ENCODE data around the gene ADGRL1.

ADGRL1 gene

DNA sequence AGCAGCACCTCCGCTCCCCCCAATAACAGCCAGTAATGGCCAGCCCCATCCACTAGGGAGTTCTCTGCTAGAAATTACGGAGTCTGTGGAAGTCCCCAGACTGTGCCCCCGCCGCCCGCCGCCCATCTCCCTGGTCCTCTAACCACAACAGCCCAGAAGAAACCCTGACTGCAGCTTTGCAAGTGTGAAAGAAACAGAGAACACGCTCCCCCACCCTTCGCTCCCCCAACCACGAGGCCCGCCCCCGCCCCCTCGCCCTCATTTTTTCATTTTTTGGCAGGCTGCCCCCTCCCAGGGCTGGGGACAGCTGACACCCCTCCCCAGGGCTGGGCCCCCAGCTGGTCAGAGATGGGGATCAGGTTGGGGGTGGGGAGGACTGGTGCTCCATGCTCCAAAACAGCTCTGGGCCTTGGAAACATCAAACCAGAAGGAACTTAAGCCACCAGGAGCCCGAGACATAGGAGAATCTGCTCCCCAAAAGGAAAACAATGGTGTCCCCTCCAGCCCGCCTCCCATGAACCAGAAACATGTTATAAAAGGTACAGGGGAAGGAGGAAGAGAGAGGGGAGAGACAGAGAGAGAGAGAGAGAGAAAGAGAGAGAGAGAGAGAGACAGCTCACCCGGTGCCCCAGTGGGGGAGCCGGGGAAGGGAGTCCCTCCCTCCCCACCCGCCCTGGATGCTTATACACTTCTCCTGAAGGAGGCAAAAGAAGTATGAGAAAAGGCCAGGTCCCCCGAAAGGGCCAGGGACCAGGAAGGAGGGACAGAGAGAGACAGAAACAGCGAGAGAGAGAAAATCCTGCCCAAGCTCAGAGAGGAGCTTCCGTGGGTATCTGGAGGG, 39.8 kb downstream of the ADGRL1 start:
- peaks cover 29% of the 10 kb centered on the region for H3K36me3 Mint-ChIP-seq (ENCODE audit: low read depth)
- H3K9me3 Mint-ChIP-seq: no peaks in the 10 kb centered on the region
- H3K4me1 Mint-ChIP-seq: peaks cover 45% of the 10 kb centered on the region
- H3K4me3 Mint-ChIP-seq: peak overlapping the region; percentile 42
- TF ChIP-seq, protein P1, sequence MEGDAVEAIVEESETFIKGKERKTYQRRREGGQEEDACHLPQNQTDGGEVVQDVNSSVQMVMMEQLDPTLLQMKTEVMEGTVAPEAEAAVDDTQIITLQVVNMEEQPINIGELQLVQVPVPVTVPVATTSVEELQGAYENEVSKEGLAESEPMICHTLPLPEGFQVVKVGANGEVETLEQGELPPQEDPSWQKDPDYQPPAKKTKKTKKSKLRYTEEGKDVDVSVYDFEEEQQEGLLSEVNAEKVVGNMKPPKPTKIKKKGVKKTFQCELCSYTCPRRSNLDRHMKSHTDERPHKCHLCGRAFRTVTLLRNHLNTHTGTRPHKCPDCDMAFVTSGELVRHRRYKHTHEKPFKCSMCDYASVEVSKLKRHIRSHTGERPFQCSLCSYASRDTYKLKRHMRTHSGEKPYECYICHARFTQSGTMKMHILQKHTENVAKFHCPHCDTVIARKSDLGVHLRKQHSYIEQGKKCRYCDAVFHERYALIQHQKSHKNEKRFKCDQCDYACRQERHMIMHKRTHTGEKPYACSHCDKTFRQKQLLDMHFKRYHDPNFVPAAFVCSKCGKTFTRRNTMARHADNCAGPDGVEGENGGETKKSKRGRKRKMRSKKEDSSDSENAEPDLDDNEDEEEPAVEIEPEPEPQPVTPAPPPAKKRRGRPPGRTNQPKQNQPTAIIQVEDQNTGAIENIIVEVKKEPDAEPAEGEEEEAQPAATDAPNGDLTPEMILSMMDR (IDR thresholded peaks at IDR 0.05): no peak
- H3K27me3 Mint-ChIP-seq (ENCODE audit: low read depth, poor library complexity): peaks cover 5% of the 10 kb centered on the region
- H3K27ac Mint-ChIP-seq: peak overlapping the region; percentile 90
- DNase-seq: no peak

DNA sequence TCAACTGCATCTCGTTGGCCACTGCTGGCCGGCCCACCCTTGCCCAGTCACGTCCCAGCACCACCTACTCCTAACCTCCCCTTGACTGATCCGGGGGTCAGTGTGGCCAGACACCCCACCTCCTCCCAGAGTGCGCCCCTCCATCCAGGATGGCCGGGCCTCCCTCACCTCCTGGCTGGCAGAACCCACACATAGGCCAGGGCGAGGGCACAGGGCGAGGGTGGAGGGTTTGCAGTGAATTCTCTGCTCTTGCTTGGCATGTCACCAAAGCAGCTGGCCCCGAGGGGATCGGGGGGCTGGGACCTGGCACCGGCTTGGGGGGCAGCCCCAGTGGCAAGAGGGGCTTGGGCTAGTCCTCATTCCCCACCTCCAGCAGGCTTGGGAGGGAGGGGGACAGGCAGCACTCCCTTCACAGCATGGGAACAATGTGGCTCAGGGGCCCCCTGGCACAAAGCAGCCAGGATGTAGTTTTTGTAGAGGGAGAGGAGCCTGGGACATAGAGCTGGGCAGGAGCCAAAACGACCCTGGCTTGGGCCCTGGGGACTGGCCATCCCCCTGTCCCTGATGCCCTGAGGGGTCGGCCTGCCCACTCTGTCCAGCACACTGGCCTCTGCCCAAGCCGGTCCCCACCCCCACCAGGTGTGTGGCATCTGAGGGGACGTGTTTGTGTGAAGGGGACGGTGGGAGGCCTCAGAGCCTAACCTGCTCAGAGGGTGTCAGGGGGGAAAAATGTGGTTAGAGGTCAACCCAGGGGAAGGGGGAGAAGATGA, 41.1 kb downstream of the ADGRL1 start:
- H3K9me3 Mint-ChIP-seq: no peaks in the 10 kb centered on the region
- peaks cover 45% of the 10 kb centered on the region for H3K4me1 Mint-ChIP-seq
- no peak for DNase-seq
- peaks cover 5% of the 10 kb centered on the region for H3K27me3 Mint-ChIP-seq (ENCODE audit: low read depth, poor library complexity)
- H3K27ac Mint-ChIP-seq: no peak overlapping the region
- H3K36me3 Mint-ChIP-seq (ENCODE audit: low read depth): peaks cover 16% of the 10 kb centered on the region
- TF ChIP-seq, protein P1 (IDR thresholded peaks at IDR 0.05): no peak
- H3K4me3 Mint-ChIP-seq: no peak overlapping the region

DNA sequence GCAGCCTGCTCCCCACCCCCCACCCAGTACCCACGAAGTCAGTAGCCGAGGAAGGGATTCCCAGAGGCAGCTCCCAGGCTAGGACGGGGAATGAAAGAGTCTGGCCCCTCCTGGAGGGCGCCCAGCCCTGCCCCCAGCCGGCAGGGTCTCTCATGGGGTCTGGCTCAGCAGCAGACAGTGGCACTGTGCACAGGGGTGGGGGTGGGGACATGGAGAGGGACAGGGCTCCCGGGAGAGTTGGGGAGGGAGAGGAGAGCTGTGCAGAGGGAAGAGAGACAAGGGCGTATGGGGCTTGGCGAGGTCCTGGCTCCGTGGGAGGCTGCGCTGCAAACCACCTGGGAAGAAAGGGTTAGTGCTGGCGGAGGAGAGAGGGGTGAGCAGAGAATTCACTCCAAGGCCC, 41.9 kb downstream of the ADGRL1 start:
- Mint-ChIP-seq H3K4me1 (peaks cover 41% of the 10 kb centered on the region), H3K4me3 (peak overlapping the region; percentile 18), H3K9me3 (no peaks in the 10 kb centered on the region), H3K36me3 (ENCODE audit: low read depth) (peaks cover 9% of the 10 kb centered on the region), H3K27ac (peak overlapping the region; percentile 68), H3K27me3 (ENCODE audit: low read depth, poor library complexity) (peaks cover 1% of the 10 kb centered on the region)
- TF ChIP-seq, protein P1 (IDR thresholded peaks at IDR 0.05): no peak
- DNase-seq: no peak

DNA sequence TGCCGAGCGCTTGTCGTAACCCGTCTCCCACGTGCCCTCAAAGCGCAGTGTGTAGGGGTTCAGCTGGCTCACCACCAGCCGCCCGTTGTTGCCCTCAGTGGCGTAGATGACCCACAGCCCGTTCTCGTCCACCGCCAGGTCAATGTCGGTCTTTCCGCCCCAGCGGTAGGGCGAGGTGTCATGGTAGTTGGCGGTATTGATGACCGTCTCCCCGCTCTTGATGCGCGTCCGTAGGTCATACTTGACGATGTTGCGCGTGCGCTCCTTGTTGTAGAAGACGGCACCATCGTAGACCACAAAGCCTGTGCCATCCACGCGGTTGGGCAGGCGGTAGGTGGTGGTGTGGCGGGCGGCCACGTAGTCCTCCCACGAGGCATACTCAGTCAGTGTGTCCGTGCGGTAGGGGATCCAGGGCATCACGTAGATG, 43.1 kb downstream of the ADGRL1 start:
- Mint-ChIP-seq H3K27ac (no peak overlapping the region), H3K4me3 (no peak overlapping the region), H3K9me3 (no peaks in the 10 kb centered on the region), H3K4me1 (peaks cover 33% of the 10 kb centered on the region), H3K36me3 (ENCODE audit: low read depth) (peaks cover 11% of the 10 kb centered on the region), H3K27me3 (ENCODE audit: low read depth, poor library complexity) (no peaks in the 10 kb centered on the region)
- TF ChIP-seq, protein P1 (IDR thresholded peaks at IDR 0.05): no peak
- no peak for DNase-seq

DNA sequence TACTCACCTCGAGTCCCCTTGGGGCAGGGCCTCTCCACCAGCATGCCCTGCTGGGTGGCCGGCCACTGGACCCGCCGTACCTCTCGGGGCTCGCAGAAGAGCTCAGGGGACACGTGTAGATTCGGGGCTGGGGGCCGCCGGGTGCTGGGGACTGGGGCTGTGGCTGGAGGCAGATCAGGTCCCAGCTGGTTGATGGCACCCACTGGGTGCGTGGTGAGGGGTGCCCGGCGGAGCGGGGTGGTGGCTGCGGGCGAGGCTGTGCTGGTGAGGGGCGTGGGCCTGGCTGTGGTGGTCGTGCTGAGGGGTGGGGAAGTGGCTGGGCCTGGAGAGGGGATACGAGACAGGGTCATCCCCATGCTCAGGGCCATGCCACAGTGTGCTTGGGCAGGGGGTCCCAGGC, 44.7 kb downstream of the ADGRL1 start:
- TF ChIP-seq, protein P1 (IDR thresholded peaks at IDR 0.05): no peak
- Mint-ChIP-seq H3K27ac (no peak overlapping the region), H3K27me3 (ENCODE audit: low read depth, poor library complexity) (no peaks in the 10 kb centered on the region), H3K36me3 (ENCODE audit: low read depth) (peaks cover 22% of the 10 kb centered on the region), H3K9me3 (no peaks in the 10 kb centered on the region), H3K4me1 (peaks cover 19% of the 10 kb centered on the region), H3K4me3 (no peak overlapping the region)
- DNase-seq: no peak
